Measurements from ENCODE around the gene CCDC149.

CCDC149 gene

DNA sequence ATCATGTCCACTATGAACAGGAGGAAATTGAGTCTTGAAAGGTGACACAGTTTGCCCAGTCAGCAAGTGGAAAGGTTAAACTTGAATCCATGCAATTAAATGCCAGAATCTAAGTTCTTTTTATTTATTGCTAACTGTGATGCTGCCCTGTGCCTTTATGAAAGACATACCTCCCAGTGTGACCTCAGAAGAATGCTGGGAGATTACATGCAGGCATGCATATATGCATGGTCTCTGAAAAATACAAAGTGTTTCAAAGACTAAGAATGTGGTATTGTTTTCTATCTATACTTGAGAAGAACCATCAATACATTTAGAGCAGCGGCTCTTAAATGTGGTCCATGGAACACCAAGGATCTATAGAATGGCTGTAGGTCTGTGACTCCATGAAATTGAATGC lies 45.6 kb downstream of the CCDC149 start:
- TF ChIP-seq, protein P1, sequence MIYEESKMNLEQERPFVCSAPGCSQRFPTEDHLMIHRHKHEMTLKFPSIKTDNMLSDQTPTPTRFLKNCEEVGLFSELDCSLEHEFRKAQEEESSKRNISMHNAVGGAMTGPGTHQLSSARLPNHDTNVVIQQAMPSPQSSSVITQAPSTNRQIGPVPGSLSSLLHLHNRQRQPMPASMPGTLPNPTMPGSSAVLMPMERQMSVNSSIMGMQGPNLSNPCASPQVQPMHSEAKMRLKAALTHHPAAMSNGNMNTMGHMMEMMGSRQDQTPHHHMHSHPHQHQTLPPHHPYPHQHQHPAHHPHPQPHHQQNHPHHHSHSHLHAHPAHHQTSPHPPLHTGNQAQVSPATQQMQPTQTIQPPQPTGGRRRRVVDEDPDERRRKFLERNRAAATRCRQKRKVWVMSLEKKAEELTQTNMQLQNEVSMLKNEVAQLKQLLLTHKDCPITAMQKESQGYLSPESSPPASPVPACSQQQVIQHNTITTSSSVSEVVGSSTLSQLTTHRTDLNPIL (CRISPR knock-in tag; IDR thresholded peaks at IDR 0.05; ENCODE audit: low read depth), result no peak
- TF ChIP-seq ZNF8 (CRISPR knock-in tag; IDR thresholded peaks at IDR 0.05), result no peak
- no peak for TF ChIP-seq CSDC2 (CRISPR knock-in tag; IDR thresholded peaks at IDR 0.05)
- TF ChIP-seq ZC3H10 (CRISPR knock-in tag; IDR thresholded peaks at IDR 0.05), result no peak
- TF ChIP-seq TCF4 (CRISPR knock-in tag; IDR thresholded peaks at IDR 0.05; ENCODE audit: borderline replicate concordance), result no peak
- TF ChIP-seq SNAI2 (CRISPR knock-in tag; IDR thresholded peaks at IDR 0.05), result no peak
- TF ChIP-seq ESRRG (CRISPR knock-in tag; IDR thresholded peaks at IDR 0.05), result no peak
- no peak for TF ChIP-seq ZNF70 (CRISPR knock-in tag; IDR thresholded peaks at IDR 0.05)
- no peak for TF ChIP-seq PPARA (CRISPR knock-in tag; IDR thresholded peaks at IDR 0.05; ENCODE audit: borderline replicate concordance)
- no peak for TF ChIP-seq ARNTL (CRISPR knock-in tag; IDR thresholded peaks at IDR 0.05; ENCODE audit: borderline replicate concordance, low read depth)
- TF ChIP-seq BACH2 (CRISPR knock-in tag; IDR thresholded peaks at IDR 0.05; ENCODE audit: borderline replicate concordance), result no peak
- ATAC-seq, result no peak

DNA sequence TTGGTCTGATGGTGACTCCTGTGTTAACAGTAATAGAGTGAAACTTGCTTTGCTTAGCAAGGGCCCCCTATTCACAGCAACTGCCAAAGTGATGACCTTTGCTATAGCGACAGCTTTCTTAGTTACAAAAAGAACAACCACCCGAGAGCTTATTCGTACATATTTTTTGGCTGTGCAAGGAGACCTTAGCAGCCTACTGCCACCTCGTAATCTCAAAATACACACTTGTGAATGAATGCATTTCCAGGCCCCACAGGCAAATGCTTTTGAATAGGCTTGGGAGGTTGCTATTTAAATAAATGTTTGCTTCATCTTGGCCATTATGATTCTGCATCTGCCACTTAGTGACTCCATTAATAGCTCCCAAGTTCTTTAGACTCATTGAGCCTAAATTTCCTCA lies 47.4 kb downstream of the CCDC149 start:
- no peak for ATAC-seq
- no peak for TF ChIP-seq GLIS3 (CRISPR knock-in tag; IDR thresholded peaks at IDR 0.05)
- TF ChIP-seq OSR1 (CRISPR knock-in tag; IDR thresholded peaks at IDR 0.05), result no peak
- no peak for TF ChIP-seq BACH2 (CRISPR knock-in tag; IDR thresholded peaks at IDR 0.05; ENCODE audit: borderline replicate concordance)
- no peak for TF ChIP-seq SNAI2 (CRISPR knock-in tag; IDR thresholded peaks at IDR 0.05)
- no peak for TF ChIP-seq PPARA (CRISPR knock-in tag; IDR thresholded peaks at IDR 0.05; ENCODE audit: borderline replicate concordance)
- TF ChIP-seq RARB (CRISPR knock-in tag; IDR thresholded peaks at IDR 0.05), result no peak

DNA sequence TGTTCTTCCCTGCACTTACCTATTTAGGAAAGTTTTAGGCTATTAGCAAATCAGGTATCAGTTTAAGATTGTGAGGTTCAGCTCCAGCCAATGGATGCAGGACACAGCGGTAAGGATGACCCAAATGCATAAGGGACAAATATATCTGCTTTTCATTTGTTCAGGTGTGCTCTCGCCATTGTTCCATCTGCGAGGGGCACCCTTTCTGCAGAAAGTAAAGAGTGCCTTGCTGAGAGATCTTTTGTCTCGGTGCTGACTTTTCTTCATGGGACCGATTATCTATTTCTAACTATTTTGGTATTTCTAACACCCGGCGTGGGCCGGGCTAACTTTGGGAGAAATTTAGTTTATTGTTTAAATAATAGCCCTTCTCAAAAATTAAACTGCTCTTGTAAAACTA lies 49.0 kb downstream of the CCDC149 start:
- no peak for TF ChIP-seq ZNF70 (CRISPR knock-in tag; IDR thresholded peaks at IDR 0.05)
- no peak for TF ChIP-seq ZFP3 (CRISPR knock-in tag; IDR thresholded peaks at IDR 0.05)
- no peak for TF ChIP-seq ZNF8 (CRISPR knock-in tag; IDR thresholded peaks at IDR 0.05)
- TF ChIP-seq CSDC2 (CRISPR knock-in tag; IDR thresholded peaks at IDR 0.05), result no peak
- ATAC-seq, result no peak

DNA sequence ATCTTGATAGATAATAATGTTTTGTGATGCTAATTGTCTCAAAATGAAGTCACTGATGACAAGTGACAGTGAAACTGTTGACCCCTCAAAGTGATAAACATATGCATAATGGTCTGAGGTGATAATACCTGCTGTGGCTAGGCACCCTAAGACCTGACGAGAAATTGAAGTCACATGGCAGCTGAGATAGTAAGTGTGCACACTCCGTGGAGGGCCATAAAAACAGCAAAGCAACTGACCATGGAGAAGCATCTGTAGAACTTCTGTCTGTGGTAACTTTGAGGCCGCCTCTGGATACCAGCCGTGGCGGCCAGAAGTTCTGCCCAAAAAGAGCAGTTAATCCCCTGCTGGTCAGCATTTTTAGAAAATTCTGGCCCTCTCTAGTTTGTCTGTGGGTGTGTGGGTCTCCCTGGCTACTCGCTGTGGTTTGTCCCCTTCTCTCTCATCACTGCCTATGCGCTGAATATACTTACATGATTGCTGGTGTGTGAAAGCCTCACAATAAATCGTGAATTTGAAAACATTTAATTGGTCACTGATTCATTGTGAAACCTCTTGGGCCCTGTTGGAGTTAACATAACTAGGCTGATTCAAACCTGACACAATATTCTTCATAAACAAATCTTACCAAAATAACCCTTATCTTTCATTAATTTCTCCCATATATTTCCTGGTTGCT lies 50.6 kb downstream of the CCDC149 start:
- ATAC-seq, result no peak
- no peak for TF ChIP-seq TCF4 (CRISPR knock-in tag; IDR thresholded peaks at IDR 0.05; ENCODE audit: borderline replicate concordance)
- TF ChIP-seq PPARA (CRISPR knock-in tag; IDR thresholded peaks at IDR 0.05; ENCODE audit: borderline replicate concordance), result no peak
- TF ChIP-seq, protein P2, sequence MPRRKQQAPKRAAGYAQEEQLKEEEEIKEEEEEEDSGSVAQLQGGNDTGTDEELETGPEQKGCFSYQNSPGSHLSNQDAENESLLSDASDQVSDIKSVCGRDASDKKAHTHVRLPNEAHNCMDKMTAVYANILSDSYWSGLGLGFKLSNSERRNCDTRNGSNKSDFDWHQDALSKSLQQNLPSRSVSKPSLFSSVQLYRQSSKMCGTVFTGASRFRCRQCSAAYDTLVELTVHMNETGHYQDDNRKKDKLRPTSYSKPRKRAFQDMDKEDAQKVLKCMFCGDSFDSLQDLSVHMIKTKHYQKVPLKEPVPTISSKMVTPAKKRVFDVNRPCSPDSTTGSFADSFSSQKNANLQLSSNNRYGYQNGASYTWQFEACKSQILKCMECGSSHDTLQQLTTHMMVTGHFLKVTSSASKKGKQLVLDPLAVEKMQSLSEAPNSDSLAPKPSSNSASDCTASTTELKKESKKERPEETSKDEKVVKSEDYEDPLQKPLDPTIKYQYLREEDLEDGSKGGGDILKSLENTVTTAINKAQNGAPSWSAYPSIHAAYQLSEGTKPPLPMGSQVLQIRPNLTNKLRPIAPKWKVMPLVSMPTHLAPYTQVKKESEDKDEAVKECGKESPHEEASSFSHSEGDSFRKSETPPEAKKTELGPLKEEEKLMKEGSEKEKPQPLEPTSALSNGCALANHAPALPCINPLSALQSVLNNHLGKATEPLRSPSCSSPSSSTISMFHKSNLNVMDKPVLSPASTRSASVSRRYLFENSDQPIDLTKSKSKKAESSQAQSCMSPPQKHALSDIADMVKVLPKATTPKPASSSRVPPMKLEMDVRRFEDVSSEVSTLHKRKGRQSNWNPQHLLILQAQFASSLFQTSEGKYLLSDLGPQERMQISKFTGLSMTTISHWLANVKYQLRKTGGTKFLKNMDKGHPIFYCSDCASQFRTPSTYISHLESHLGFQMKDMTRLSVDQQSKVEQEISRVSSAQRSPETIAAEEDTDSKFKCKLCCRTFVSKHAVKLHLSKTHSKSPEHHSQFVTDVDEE (CRISPR knock-in tag; IDR thresholded peaks at IDR 0.05), result no peak
- no peak for TF ChIP-seq ZNF8 (CRISPR knock-in tag; IDR thresholded peaks at IDR 0.05)
- TF ChIP-seq BACH2 (CRISPR knock-in tag; IDR thresholded peaks at IDR 0.05; ENCODE audit: borderline replicate concordance), result no peak
- TF ChIP-seq ZFP3 (CRISPR knock-in tag; IDR thresholded peaks at IDR 0.05), result no peak
- TF ChIP-seq GLIS3 (CRISPR knock-in tag; IDR thresholded peaks at IDR 0.05), result no peak
- no peak for TF ChIP-seq SNAI2 (CRISPR knock-in tag; IDR thresholded peaks at IDR 0.05)
- TF ChIP-seq ZFP30 (CRISPR knock-in tag; IDR thresholded peaks at IDR 0.05), result no peak
- no peak for TF ChIP-seq ISL1 (CRISPR knock-in tag; IDR thresholded peaks at IDR 0.05)
- no peak for TF ChIP-seq ZNF565 (CRISPR knock-in tag; conservative IDR thresholded peaks at IDR 0.05; ENCODE audit: low read depth)
- no peak for TF ChIP-seq ARNTL (CRISPR knock-in tag; IDR thresholded peaks at IDR 0.05; ENCODE audit: borderline replicate concordance, low read depth)
- TF ChIP-seq CSDC2 (CRISPR knock-in tag; IDR thresholded peaks at IDR 0.05), result no peak

DNA sequence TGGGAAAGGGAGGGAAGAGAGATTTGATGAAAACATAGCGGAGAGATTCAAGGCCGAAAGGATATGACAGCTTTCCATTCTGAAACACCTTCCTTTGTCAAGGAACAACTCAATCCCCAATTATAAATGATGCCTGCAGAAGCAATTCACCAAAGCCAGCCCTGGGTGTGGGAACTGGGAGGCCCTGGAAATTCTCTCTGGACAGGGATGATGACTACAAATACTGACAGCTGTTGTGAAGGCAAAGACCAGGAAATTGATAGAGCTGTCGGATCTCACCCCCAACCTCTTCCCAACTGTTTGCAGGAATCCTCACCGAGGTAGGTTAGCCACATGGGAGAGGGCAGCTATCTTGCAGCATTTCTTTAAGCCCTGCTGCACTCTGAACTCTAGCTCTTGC lies 54.3 kb downstream of the CCDC149 start:
- no peak; the same call in 2 of the 3 replicates for ATAC-seq
- TF ChIP-seq OSR1 (CRISPR knock-in tag; IDR thresholded peaks at IDR 0.05) (no peak), ZFP30 (CRISPR knock-in tag; IDR thresholded peaks at IDR 0.05) (no peak), ZFP3 (CRISPR knock-in tag; IDR thresholded peaks at IDR 0.05) (no peak), ESRRG (CRISPR knock-in tag; IDR thresholded peaks at IDR 0.05) (no peak), CSDC2 (CRISPR knock-in tag; IDR thresholded peaks at IDR 0.05) (no peak), TOX (CRISPR knock-in tag; IDR thresholded peaks at IDR 0.05; ENCODE audit: borderline replicate concordance) (no peak), ZNF565 (CRISPR knock-in tag; conservative IDR thresholded peaks at IDR 0.05; ENCODE audit: low read depth) (no peak), RARB (CRISPR knock-in tag; IDR thresholded peaks at IDR 0.05) (no peak), GLIS3 (CRISPR knock-in tag; IDR thresholded peaks at IDR 0.05) (no peak), ZNF8 (CRISPR knock-in tag; IDR thresholded peaks at IDR 0.05) (no peak), SNAI2 (CRISPR knock-in tag; IDR thresholded peaks at IDR 0.05) (no peak)
- TF ChIP-seq, protein P2 (CRISPR knock-in tag; IDR thresholded peaks at IDR 0.05), result no peak
- TF ChIP-seq, protein P3, sequence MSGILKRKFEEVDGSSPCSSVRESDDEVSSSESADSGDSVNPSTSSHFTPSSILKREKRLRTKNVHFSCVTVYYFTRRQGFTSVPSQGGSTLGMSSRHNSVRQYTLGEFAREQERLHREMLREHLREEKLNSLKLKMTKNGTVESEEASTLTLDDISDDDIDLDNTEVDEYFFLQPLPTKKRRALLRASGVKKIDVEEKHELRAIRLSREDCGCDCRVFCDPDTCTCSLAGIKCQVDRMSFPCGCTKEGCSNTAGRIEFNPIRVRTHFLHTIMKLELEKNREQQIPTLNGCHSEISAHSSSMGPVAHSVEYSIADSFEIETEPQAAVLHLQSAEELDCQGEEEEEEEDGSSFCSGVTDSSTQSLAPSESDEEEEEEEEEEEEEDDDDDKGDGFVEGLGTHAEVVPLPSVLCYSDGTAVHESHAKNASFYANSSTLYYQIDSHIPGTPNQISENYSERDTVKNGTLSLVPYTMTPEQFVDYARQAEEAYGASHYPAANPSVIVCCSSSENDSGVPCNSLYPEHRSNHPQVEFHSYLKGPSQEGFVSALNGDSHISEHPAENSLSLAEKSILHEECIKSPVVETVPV (CRISPR knock-in tag; IDR thresholded peaks at IDR 0.05), result no peak
- TF ChIP-seq, protein P4, sequence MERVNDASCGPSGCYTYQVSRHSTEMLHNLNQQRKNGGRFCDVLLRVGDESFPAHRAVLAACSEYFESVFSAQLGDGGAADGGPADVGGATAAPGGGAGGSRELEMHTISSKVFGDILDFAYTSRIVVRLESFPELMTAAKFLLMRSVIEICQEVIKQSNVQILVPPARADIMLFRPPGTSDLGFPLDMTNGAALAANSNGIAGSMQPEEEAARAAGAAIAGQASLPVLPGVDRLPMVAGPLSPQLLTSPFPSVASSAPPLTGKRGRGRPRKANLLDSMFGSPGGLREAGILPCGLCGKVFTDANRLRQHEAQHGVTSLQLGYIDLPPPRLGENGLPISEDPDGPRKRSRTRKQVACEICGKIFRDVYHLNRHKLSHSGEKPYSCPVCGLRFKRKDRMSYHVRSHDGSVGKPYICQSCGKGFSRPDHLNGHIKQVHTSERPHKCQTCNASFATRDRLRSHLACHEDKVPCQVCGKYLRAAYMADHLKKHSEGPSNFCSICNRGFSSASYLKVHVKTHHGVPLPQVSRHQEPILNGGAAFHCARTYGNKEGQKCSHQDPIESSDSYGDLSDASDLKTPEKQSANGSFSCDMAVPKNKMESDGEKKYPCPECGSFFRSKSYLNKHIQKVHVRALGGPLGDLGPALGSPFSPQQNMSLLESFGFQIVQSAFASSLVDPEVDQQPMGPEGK (CRISPR knock-in tag; IDR thresholded peaks at IDR 0.05; ENCODE audit: borderline replicate concordance), result no peak

Data from SK-N-SH treated with all-trans-retinoic acid at 6 μM for 48 hours (cell line).